Mammary epithelial cell (primary cell): ENCODE measurements around the gene SERPINB5.

Experiments used
- CTCF ChIP-seq, 2 donors: IDR thresholded peaks in 1 of 2; conservative IDR thresholded peaks in 1 of 2; 2 replicates each; pipeline ENCODE4 v1.5.1; 2011 to 2012; ENCODE audit warnings: inconsistent platforms in 2 of 2, low read length in 2 of 2, mild to moderate bottlenecking in 2 of 2, control low read depth in 1 of 2, low read depth in 1 of 2; ENCODE audit not compliant: insufficient read depth in 1 of 2; ENCODE audit errors: extremely low read depth in 1 of 2
- EZH2 ChIP-seq: IDR thresholded peaks from 2 replicates; pipeline ENCODE4 v1.6.1; 2012; ENCODE audit warnings: low read length, inconsistent platforms, borderline replicate concordance

GRCh38 chr18:63480476-63480875 lies 3.7 kb downstream of the SERPINB5 start:
- TF ChIP-seq CTCF (conservative IDR thresholded peaks at IDR 0.05 in 1 of 2, IDR thresholded peaks at IDR 0.05 in 1 of 2; ENCODE audit: extremely low read depth in 1 of 2, insufficient read depth in 1 of 2, low read depth in 1 of 2, low read length in 2 of 2) (no peak), EZH2 (no peak)
